Activated T-cell treated with anti-CD3 and anti-CD28 coated beads for 1 hour (primary cell): ENCODE measurements around the gene RPL34.
A peak's percentile ranks its signal among the peaks of the same experiment; 100 is the strongest.

Experiments used
- DNase-seq: peaks from one replicate; pipeline ENCODE4 v3.0.0-alpha.2; 2020; ENCODE audit warnings: low read depth

RPL34 gene

DNA sequence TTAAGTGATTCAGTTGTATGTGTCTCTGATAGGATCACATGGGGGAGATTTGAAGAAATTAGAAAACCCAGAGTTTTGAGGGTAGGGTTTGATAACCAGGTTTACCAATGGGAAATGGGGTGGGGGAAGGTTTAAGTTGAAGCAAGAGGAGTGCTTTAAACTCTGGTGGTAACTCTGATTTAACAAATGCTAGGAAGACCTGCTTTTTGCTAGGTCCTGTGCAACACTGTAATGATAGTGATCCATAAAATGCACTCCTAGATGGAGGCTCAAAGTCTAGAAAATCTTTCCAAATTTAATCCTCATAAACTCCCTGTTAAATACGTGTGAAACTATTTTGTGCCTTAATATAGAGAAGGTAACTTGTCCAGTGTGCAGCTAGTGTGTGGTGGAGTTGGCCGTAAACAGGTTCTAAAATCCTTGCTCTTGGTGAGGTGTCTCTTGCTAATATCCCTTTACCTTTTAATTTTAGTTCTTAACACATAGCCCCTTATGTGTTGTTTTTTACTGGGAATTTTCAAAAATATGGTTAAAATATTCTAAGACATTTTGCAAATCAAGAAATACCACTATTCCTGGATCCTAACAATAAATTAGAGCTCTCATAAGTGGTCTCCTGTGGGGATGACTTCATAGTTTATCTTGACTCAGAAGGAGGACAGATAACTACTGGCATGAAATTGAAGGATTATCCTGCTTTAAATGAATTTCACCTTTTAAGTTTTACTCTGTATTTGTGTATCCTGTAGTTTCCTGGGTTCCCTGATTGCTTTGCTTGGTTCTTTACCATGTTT is 4.1 kb downstream of the RPL34 start:
- no peak for DNase-seq

- no peak for DNase-seq
Measured at GRCh38 chr4:108626056-108626455, 5.7 kb downstream of the RPL34 start.

- DNase-seq = no peak
Measured at GRCh38 chr4:108628411-108628810, 8.0 kb downstream of the RPL34 start.

DNA sequence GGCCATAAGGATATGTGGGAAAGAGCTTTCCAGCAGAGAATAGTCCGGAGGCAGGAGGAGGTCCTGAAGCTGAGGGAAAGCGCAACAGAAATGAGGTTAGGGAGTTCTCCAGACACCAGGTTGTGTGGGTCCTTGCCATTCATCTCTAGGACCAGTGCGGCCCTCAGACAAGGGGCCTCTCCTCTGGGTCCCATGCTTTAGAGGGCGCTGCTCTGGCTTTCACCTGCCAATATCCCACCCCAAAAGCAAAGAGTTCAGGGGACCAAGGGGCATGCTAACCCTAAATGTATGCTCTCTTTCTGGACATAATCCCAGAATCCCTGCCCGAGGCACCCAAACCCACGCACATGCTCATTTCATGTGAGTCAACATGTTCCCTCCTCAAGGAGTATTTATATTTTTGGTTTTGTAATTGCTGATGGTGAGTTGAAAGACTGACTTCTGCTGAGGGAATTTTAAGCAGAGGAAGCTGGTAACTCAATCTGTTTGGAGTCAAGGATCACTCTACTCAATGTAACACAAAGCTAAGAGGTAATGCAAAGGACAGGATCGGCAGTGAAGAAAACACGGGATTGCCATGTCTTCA is 14.8 kb downstream of the RPL34 start:
- DNase-seq = no peak

DNA sequence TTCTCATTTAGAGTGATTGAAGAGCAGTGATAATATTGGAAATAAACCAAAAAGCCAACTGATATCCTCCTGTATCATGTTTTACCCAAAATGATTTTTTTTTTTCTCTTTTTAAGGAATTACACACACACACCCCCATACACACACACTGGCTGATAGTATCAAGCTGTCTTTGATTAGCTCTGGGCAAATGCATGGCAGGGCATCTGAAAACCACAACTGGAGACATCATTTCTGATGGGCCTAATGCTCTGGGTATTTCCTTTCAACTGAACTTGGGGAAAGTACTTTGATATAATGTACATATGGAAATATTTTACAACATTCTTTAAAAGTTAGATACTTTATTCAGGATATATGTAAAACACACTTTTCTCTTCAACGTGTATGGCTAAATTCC is 15.9 kb downstream of the RPL34 start:
- DNase-seq = no peak

- no peak for DNase-seq
Measured at GRCh38 chr4:108637856-108638255, 17.5 kb downstream of the RPL34 start.

GRCh38 chr4:108644237-108644636 is 23.9 kb downstream of the RPL34 start:
- no peak for DNase-seq

DNA sequence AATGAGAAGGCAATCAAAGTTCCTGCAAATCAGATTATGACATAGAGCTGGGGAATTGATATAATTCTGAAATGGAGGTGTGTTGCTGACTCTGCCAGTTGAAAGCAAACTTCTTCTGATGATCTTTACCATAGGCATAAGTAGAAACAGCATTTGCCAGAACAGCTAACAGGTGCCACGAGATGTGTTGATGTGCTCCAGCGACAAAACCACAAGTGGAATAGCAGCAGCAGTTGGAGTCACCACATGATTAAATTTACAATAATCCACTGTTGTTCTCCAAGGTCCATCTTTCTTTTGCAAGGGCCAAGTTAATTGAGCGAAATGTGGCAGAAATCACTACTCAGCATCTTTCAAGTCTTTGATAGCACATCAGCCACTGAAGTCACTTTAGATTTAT is 26.3 kb downstream of the RPL34 start:
- no peak for DNase-seq

DNA sequence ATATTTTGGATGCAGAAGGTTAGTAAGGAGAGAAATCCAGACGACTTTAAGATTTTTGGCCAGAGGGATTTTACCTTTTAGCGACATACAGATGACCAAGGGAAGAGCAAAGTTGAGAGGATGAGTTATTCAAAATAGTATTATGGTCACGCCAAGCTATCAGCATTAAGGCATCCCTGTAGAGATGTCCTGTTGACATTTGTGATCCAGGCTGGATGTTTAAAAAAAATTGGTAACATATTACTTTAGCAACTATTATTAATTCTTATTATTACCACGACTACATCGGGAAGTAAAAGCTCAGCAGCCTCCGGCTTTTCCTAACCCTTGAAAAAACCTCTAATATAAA is 29.5 kb downstream of the RPL34 start:
- DNase-seq = no peak

- DNase-seq = peak; percentile 96
Measured at GRCh38 chr4:108650212-108651013, 30.0 kb downstream of the RPL34 start, which contains the start of gene OSTC. Gene OSTC (plus strand): TSS chr4:108650599. CDS start chr4:108650656, 57 bp downstream.

DNA sequence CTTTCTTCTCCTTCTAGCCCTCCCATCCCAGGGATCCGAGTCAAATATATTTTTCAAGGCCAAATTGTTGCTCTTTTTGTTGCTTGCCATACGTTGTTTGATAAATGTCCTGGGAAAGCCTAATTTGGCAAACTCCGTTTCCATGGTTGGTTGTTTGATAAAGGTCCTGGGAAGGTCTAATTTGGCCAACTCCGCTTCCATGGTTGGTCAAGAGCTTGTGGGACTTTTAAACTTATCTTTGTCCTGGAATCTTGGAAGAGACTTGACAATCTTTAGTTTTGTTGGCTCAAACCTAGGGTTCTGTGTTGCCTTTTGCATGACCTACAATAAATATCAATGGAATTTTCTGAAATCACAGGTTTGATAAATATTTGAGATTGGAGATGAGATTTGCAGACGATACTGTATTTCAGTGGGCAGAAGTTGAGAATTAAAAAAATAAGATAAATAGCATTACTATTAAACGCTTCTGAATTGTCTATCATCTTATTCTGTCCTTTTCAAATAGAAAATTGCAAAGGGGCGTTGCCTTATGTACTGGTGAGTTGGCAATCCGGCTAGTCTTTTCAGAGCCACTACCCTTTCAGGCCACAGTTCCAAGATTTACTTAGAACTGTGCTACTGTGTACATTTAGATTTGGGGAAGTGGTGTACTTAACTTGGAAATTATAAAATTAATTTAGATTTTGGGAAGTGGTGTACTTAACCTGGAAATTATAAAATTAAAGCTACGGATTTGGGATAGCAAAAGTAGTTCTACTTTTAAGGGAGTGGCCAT is 30.8 kb downstream of the RPL34 start:
- no peak for DNase-seq

- DNase-seq = no peak
Measured at GRCh38 chr4:108662629-108663028, 42.3 kb downstream of the RPL34 start.

DNA sequence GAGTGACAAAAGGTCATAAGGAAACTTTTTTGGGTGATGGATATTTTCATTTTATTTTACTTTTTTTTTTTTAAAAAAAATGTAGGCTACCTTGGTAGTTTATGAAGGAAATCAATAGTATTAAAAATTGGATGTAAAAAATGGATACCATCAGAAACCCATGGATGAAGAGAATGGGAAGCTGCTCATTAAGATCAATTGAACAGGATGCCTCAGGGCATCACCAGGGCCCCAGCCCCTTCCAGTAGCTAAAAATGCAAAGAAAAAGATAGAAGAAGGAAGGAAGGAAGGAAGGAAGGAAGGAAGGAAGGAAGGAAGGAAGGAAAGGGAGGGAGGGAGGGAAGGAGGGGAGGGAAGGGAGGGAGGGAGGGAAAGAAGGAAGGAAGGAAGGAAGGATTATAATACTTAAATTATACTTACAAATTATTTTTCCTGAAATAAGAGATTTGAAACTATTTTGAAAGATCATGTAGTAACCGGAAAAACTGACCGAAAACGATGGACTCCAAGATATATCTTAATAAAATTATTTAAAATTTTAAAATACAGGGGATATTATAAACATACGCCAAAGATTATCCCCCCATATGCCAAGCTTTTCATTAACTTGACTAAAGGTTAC is 54.1 kb downstream of the RPL34 start:
- no peak for DNase-seq
